Loucy (cell line): ENCODE measurements around the gene C17orf67.

ENCODE experiments used
- CTCF ChIP-seq: fragments of 200-600 bp; sonication (generic); conservative IDR thresholded peaks from 2 replicates; pipeline ENCODE4 v1.5.1; 2014; ENCODE audit warnings: mild to moderate bottlenecking, antibody characterized with exemption, low read length
- EZH2phosphoT487 ChIP-seq: fragments of 200-600 bp; IDR thresholded peaks from 2 replicates; pipeline ENCODE4 v1.6.1; 2018; ENCODE audit warnings: antibody characterized with exemption, mild to moderate bottlenecking, moderate library complexity, borderline replicate concordance

DNA sequence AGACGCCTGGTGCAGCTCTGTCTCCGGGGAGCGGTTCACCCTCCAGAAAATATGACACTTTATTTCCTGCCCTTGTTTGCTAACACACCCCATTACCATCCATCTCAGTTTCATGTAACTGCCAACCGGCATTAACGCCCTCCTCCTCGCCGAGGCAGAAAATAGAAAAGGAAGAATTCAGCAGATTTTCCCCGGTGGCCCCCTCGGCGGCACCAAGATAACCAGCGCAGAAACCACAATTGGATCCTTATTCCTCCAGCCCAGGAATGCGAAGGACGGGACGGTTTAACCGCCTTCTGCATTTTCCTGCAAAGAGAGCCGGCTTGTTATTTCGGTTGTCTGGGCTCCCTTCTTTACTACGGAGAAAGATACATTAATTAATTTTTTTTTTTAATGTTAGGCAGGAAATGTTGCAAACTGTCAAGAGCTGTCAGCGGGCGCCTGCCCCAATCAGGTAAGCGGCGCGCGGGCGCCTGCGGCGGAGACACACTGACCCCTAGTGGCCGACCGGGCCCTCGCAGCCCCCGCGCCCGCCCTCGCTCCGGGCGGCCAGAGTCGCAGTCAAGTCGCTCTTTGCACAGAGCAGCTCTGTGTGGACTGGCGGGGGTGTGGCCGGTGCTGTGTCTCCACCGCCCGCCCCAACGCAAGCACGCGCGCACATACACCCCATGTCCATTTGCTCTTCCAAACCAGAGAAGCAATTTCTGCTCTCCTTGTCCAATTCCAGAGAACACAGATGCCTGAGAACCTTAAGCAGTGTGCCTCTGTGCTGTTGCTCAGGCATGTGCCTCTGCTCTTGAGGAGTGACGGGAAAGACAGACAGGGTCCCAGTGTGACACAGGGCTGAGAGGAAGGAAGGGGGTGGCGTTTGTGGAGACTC, 53.6 kb downstream of the C17orf67 start:
- TF ChIP-seq CTCF: peak; percentile 87
- TF ChIP-seq EZH2phosphoT487: no peak
